GM18519 (cell line): ENCODE measurements around the gene TP63.
"Not testable (repeated sequence)": the region's sequence is repeated elsewhere in the genome, so short reads cannot be mapped to it uniquely, and the experiment has no call there.

Source experiments
- ATAC-seq: cut with Tn5 transposase; IDR thresholded peaks from one replicate; pipeline ENCODE4 v1.9.1; 2021; ENCODE audit warnings: mild to moderate bottlenecking, moderate library complexity; ENCODE audit not compliant: unreplicated experiment, low FRiP score

TP63 gene

DNA sequence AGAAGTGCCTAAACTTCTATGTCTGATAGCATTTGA is at the start of gene TP63:
Gene TP63, plus strand, starts transcription at position 17 of the 36 bp plus-strand sequence. CDS start 127 bp downstream, outside the sequence.
- ATAC-seq: no peak

DNA sequence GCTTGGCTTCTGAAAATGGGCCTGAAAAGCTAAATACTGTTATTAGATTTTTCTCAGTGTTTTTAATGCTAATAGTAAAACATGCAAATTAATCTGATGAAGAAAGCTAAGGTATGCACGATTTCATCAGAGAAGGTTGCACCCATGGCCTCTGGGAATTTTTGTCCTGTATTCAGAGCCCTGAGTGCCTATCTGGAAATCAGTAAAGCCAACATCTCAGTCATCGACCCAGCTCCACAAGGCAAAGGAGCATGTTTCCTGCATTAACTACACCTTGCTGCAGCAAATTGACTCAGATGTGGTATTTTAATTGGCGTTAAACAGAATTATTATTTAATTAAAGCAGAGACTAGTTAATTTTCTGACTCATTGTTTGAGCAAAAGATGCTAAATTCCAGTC is 49.0 kb upstream of the TP63 start:
- no peak for ATAC-seq

GRCh38 chr3:189584645-189585044 is 46.5 kb upstream of the TP63 start:
- no peak for ATAC-seq

- peak; percentile 82 for ATAC-seq
Measured at GRCh38 chr3:189586941-189587663, 44.1 kb upstream of the TP63 start.

DNA sequence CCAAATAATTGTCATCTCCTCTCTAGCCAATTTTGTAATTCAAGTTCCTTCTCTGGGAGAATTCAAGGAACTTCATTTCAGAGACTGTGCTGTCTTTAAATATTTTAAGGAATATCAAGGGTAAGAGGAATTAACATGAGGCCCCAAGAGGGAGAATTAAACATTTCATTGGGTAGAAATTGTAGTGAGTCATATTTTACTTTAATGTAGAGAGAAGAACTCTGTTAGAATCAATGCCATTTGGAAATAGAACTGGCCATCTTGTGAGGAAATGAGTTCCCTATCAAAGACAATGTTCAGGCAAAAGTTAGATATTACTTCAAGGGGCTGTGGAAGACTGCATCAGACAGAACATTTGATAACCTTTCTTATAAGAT is 43.5 kb upstream of the TP63 start:
- ATAC-seq: no peak

GRCh38 chr3:189588070-189588469 is 43.1 kb upstream of the TP63 start:
- no peak for ATAC-seq

GRCh38 chr3:189588475-189589178 is 42.6 kb upstream of the TP63 start:
- no peak for ATAC-seq

- ATAC-seq: no peak
Measured at GRCh38 chr3:189589179-189589569, 42.0 kb upstream of the TP63 start.

GRCh38 chr3:189590223-189590622 is 41.0 kb upstream of the TP63 start:
- no peak for ATAC-seq

- ATAC-seq: no peak
Measured at GRCh38 chr3:189593581-189593980, 37.6 kb upstream of the TP63 start.

- ATAC-seq: not testable (repeated sequence)
Measured at GRCh38 chr3:189596078-189596979, 34.9 kb upstream of the TP63 start.

DNA sequence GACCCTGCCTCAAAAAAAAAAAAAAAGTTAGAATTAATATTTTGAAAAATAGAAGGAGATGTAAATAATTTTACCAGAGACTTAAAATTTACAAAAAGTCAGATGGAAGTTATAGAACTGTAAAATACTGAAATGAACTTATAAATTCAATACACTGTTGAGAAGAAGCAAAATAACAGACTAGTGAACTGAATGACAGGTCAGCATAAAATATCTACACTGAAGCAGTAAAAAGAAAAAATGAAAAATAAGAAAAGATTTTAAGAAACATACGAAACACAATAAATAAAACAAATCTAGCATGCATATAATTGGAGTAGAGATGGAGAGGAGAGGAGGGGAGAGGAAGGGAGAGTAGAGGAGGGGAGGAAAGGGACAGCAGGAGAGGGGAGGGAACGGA is 33.3 kb upstream of the TP63 start:
- ATAC-seq: no peak

DNA sequence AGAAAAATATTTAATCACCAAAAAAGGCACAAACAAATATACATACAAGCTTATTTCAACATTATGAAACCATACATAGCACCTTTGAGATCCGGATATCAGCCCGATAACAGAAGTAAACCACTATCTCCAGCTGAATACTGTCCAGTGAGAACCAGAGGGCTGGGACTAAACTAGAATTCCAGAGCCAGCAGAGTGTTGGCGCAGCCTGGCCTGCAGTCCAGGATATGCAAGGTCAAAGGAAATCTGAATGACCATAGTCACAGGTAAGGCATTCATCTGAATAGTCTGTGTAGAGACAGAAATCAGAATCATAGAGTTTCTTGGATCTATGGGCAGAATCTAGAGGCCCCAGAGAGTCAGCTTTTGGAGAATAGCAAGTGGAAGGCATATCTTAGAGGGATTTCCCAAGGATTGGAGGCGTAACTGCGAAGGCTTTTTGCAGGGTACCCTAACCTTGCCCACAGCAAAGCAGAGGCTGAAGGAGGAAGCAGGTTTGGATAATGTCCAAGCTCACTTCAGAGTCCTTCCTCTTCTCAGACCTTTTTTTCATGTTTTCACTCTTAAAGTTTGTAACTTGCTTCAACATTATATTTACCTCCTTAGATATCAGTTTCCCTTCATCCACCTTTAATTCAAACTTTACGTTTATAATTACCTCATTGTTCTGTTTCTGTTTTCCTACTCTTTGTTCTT is 32.5 kb upstream of the TP63 start:
- no peak for ATAC-seq

GRCh38 chr3:189602471-189602870 is 28.7 kb upstream of the TP63 start:
- no peak for ATAC-seq

- no peak for ATAC-seq
Measured at GRCh38 chr3:189605717-189606116, 25.5 kb upstream of the TP63 start.

GRCh38 chr3:189606774-189607173 is 24.4 kb upstream of the TP63 start:
- no peak for ATAC-seq

- not testable (repeated sequence) for ATAC-seq
Measured at GRCh38 chr3:189612641-189613040, 18.5 kb upstream of the TP63 start.

GRCh38 chr3:189613122-189613521 is 18.1 kb upstream of the TP63 start:
- ATAC-seq: no peak

DNA sequence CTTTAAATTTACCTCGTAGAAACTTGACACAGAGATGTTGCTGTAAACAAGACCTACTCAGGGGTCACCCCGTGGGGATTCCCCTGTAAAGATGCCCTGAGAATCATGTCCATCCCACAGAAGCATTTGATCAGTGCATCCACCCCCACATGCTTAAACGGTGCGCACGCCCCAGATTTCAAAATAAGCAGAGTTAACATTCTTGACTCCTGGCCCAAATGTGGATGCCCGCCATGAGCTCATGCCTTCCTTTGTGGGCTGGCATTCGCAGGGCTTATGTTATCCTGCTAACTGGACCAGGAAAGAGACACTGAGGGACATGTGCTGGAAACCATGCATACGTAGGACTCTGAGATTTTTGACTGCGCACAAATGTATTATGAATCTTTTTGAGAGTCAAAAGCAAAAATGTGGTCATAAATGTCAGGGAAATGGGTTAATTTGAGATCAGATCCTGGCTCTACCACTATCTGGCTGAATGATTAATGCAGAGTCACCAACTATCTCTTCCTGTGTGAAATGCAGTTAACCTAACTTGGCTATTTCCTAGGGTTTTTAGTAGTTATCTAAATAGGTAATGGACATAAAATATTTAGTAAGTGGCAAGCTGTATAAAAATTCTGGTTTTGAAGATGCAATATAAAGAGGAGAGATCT is 9.1 kb upstream of the TP63 start:
- ATAC-seq: no peak

DNA sequence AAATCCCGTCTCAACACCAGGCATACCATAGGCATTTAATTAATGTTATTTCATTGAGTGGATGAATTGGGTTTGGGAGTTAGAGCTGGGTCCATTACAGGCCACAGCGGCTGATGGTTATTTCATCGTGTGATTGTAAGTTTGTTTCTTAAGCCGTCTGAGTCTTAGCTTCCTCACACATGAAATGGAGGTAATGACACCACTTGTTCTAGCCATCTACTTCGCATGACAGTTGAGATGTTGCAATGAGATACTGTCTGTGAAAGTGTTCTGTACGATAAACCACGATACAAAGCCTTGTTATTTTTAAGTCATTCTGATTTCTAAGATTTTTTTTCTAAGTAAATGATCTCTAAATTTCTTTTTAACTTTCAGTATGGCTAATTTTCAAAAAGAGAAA is 8.6 kb upstream of the TP63 start:
- no peak for ATAC-seq

DNA sequence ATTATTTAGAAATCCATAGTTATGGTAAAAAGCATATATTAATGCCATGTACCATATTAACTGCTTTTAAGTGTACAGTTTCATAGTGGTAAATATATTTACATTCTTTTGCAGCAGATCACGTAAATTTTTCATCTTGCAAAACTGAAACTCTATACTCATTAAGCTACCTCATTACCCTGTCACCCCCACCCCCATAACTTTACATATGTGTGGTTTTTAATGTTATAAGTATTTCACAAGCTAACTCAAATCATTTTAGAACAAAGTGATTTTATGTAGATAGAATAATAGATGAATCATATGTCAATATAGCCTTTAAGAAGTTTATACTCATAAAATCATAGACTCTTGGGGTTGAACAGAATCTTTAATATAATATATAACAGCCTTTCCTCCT is 7.1 kb upstream of the TP63 start:
- ATAC-seq: no peak
